ENCODE results near the gene EIF4G1. TPM values are rescaled to one million over a fixed set of nuclear protein-coding genes. Genes with fewer than 3 reads are reported as not detected.

EIF4G1 gene
- total RNA-seq, 1 experiment from 2014 or later = 522 TPM

DNA sequence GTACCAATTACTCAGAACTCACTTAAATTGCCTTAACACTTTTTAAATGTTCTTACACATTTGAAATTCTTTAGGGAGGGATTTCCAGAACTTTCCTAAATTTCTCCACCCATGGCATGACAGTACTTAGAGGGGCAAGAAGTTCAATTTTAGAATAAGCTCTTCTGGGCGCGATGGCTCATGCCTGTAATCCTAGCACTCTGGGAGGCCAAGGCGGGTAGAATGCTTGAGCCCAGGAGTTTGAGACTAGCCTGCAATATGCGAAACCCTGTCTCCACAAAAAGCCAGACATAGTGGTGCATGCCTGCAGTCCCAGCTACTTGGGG lies 33.6 kb downstream of the EIF4G1 start:
- Mint-ChIP-seq H3K9me3 (ENCODE audit: unreplicated experiment) (no peaks in the 10 kb centered on the region), H3K27me3 (ENCODE audit: insufficient read depth, unreplicated experiment) (no peaks in the 10 kb centered on the region), H3K27ac (ENCODE audit: low read depth, unreplicated experiment) (no peak overlapping the region), H3K4me1 (ENCODE audit: insufficient read depth, unreplicated experiment) (peaks cover 7% of the 10 kb centered on the region), H3K4me3 (ENCODE audit: unreplicated experiment) (no peak overlapping the region), H3K36me3 (ENCODE audit: insufficient read depth, unreplicated experiment) (peaks cover 36% of the 10 kb centered on the region)
- DNase-seq (ENCODE audit: unreplicated experiment) = no peak
- BruUV-seq (replicated peaks) = no TSS peak
- TF ChIP-seq, protein P1, sequence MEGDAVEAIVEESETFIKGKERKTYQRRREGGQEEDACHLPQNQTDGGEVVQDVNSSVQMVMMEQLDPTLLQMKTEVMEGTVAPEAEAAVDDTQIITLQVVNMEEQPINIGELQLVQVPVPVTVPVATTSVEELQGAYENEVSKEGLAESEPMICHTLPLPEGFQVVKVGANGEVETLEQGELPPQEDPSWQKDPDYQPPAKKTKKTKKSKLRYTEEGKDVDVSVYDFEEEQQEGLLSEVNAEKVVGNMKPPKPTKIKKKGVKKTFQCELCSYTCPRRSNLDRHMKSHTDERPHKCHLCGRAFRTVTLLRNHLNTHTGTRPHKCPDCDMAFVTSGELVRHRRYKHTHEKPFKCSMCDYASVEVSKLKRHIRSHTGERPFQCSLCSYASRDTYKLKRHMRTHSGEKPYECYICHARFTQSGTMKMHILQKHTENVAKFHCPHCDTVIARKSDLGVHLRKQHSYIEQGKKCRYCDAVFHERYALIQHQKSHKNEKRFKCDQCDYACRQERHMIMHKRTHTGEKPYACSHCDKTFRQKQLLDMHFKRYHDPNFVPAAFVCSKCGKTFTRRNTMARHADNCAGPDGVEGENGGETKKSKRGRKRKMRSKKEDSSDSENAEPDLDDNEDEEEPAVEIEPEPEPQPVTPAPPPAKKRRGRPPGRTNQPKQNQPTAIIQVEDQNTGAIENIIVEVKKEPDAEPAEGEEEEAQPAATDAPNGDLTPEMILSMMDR (IDR thresholded peaks at IDR 0.05; ENCODE audit: unreplicated experiment) = no peak
- ChIA-PET CTCF (interaction anchor here (0.7 to 1.1 kb wide), 3 partner anchors 9 to 152 kb away, joined by 3 read pairs; no protein-coding TSS in a partner anchor), POLR2A (interaction anchor here (1.2 to 2.0 kb wide), 3 partner anchors 10 to 14 kb away, joined by 3 to 6 read pairs (median 4); partner anchors contain the start of gene FAM131A)
- intact Hi-C loops (cut with micrococcal nuclease) = no loop called here

DNA sequence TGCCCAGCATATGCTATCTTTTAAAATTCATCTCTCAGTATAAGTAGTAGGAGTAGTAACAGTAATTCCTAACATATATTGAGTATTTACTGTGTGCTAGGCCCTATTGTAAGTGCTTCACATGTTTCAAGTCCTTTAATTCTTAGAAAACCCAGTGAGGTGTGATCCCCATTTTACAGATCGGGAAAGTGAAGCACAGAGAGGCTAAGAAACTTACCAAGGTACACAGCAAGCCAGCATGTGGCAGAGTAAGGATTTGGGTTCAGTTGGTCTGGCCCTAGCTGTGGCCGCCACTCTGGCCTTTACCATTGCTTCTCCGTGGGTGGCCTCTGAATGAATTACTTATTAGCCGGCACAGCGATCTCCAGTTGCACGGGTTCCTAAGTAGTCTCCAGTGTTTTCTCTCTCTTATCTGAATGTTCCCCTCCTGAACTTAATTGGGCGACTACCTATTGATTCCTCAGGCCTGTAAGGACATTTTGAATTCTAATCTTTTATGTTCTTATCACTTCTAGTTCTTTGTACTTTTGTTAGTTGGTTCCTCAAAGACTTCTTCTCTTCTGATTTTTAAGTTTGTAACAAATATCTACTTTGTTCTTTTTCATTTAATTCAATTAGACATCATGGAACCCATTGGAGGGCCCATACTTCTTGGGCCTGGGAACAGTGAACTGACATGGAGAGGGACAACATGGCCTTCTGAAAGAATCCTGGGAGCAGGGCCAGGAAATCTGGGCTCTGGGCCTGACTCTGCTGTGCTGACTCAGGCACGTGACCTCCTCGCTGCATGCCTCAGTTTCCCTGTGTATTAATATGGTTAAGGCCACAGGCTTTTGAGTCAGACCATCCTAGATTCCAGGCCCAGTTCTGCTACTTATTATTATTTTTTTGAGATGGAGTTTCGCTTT lies 35.4 kb downstream of the EIF4G1 start:
- no peak for DNase-seq (ENCODE audit: unreplicated experiment)
- intact Hi-C loops (cut with micrococcal nuclease) = no loop called here
- Mint-ChIP-seq H3K4me3 (ENCODE audit: unreplicated experiment) (no peak overlapping the region), H3K27ac (ENCODE audit: low read depth, unreplicated experiment) (no peak overlapping the region), H3K27me3 (ENCODE audit: insufficient read depth, unreplicated experiment) (no peaks in the 10 kb centered on the region), H3K4me1 (ENCODE audit: insufficient read depth, unreplicated experiment) (peaks cover 7% of the 10 kb centered on the region), H3K36me3 (ENCODE audit: insufficient read depth, unreplicated experiment) (peaks cover 27% of the 10 kb centered on the region), H3K9me3 (ENCODE audit: unreplicated experiment) (no peaks in the 10 kb centered on the region)
- TF ChIP-seq, protein P1 (IDR thresholded peaks at IDR 0.05; ENCODE audit: unreplicated experiment) = no peak
- ChIA-PET POLR2A (no interaction called here), CTCF (no interaction called here)
- no TSS peak for BruUV-seq (replicated peaks)

DNA sequence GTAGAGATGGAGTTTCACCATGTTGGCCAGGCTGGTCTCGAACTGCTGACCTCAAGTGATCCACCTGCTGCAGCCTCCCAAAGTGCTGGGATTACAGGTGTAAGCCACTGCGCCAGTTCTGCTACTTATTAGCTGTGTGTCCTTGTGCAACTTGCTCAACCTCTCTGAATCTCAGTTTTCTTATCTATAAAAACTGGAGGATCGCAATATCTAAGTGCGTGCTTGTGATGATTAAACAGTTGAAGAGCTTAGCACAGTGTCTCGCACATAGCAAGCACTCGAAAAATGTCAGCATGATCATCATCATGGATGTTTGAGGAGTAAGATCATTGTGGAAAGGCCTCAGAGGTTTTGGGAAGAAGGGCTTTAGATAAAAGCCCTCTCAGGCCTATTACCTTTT lies 36.2 kb downstream of the EIF4G1 start:
- no peak for DNase-seq (ENCODE audit: unreplicated experiment)
- ChIA-PET POLR2A (interaction anchor here (0.8 kb wide), 1 partner anchor 11 kb away, joined by 3 read pairs; the partner anchor contains the start of genes CLCN2 and POLR2H), CTCF (interaction anchor here (1.6 kb wide), 1 partner anchor 11 kb away, joined by 4 read pairs; the partner anchor contains the start of genes CLCN2 and POLR2H)
- intact Hi-C loops (cut with micrococcal nuclease) = no loop called here
- Mint-ChIP-seq H3K9me3 (ENCODE audit: unreplicated experiment) (no peaks in the 10 kb centered on the region), H3K4me1 (ENCODE audit: insufficient read depth, unreplicated experiment) (peaks cover 4% of the 10 kb centered on the region), H3K27ac (ENCODE audit: low read depth, unreplicated experiment) (no peak overlapping the region), H3K36me3 (ENCODE audit: insufficient read depth, unreplicated experiment) (peaks cover 23% of the 10 kb centered on the region), H3K27me3 (ENCODE audit: insufficient read depth, unreplicated experiment) (no peaks in the 10 kb centered on the region), H3K4me3 (ENCODE audit: unreplicated experiment) (no peak overlapping the region)
- BruUV-seq (replicated peaks) = no TSS peak
- TF ChIP-seq, protein P1 (IDR thresholded peaks at IDR 0.05; ENCODE audit: unreplicated experiment) = no peak

DNA sequence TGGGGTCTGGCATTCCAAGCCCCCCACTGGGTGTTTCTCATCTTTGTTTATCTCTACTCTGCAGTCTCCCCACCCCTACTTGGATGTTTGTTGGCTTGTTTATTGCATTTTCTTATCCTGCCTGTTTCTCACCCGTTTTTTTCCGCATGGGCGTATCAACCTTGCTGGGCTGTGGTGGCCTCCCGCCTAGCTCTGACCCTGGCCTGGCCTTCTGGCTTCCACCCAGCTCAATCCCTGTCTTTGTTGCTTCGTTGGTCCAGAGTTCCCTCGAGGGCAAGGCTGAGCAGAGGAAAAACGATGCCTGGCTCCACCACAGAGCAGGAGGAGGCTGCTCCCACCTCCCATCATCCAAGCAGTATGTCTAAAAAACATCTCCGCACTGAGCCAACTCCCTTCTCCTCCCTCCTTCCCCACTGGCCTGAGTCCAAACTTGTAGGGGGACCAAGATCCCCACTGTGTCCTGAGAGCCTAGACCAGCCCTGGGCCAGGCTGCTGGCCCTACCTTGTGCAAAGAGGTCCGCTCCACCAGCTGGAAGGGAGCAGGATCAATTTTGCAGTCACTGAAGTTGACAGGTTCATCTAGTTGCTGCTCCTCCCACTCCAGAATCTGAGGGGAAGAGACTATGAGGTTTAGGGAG lies 37.2 kb downstream of the EIF4G1 start:
- BruUV-seq (replicated peaks) = no TSS peak
- DNase-seq (ENCODE audit: unreplicated experiment) = no peak
- Mint-ChIP-seq H3K9me3 (ENCODE audit: unreplicated experiment) (no peaks in the 10 kb centered on the region), H3K27me3 (ENCODE audit: insufficient read depth, unreplicated experiment) (no peaks in the 10 kb centered on the region), H3K36me3 (ENCODE audit: insufficient read depth, unreplicated experiment) (peaks cover 15% of the 10 kb centered on the region), H3K27ac (ENCODE audit: low read depth, unreplicated experiment) (no peak overlapping the region), H3K4me1 (ENCODE audit: insufficient read depth, unreplicated experiment) (no peaks in the 10 kb centered on the region), H3K4me3 (ENCODE audit: unreplicated experiment) (no peak overlapping the region)
- POLR2A ChIA-PET = interaction anchor here (0.8 kb wide), 1 partner anchor 10 kb away, joined by 3 read pairs; the partner anchor contains the start of genes CLCN2 and POLR2H
- TF ChIP-seq, protein P1 (IDR thresholded peaks at IDR 0.05; ENCODE audit: unreplicated experiment) = no peak
- CTCF ChIA-PET = interaction anchor here (0.7 to 1.6 kb wide), 3 partner anchors 10 to 1300 kb away, joined by 3 to 4 read pairs (median 3); partner anchors contain the start of genes CLCN2 and POLR2H
- intact Hi-C loops (cut with micrococcal nuclease) = no loop called here

Measured in MCF 10A (cell line).